K562 (cell line): ENCODE measurements around the gene POLR3A. TPM values are rescaled to one million over a fixed set of nuclear protein-coding genes. Genes with fewer than 3 reads are reported as not detected.

Experiments used
- COPS2 ChIP-seq: fragments of 450-650 bp; conservative IDR thresholded peaks from 2 replicates; pipeline ENCODE4 v1.6.1; 2016; ENCODE audit warnings: mild to moderate bottlenecking, moderate library complexity
- DDX20 ChIP-seq: fragments of 450-650 bp; IDR thresholded peaks from 2 replicates; pipeline ENCODE4 v1.6.1; 2016; ENCODE audit warnings: missing genetic modification characterization, low read depth, mild to moderate bottlenecking, missing compliant biosample characterization, moderate library complexity
- E2F6 ChIP-seq, 2 experiments: IDR thresholded peaks; 2 replicates each; pipeline ENCODE4 v1.6.1; 2011; ENCODE audit warnings: borderline replicate concordance in 1 of 2, control low read depth in 1 of 2, low read depth in 1 of 2, low read length in 1 of 2, mild to moderate bottlenecking in 1 of 2, mixed read lengths in 1 of 2, moderate library complexity in 1 of 2; ENCODE audit not compliant: insufficient read depth in 1 of 2, insufficient read length in 1 of 2, poor library complexity in 1 of 2, severe bottlenecking in 1 of 2; ENCODE audit errors: extremely low read depth in 1 of 2
- ESRRA ChIP-seq: fragments of 450-650 bp; IDR thresholded peaks from 2 replicates; pipeline ENCODE4 v1.6.1; 2014; ENCODE audit warnings: low read depth, mild to moderate bottlenecking, moderate library complexity, borderline replicate concordance
- FOSL1 ChIP-seq: fragments of 200-800 bp; sonication (Bioruptor generic); conservative IDR thresholded peaks from 2 replicates; pipeline ENCODE4 v1.6.1; 2016; ENCODE audit warnings: missing genetic modification characterization, missing compliant biosample characterization
- GTF2E2 ChIP-seq: fragments of 200-800 bp; sonication (Bioruptor generic); IDR thresholded peaks from 2 replicates; pipeline ENCODE4 v1.6.1; 2016; ENCODE audit warnings: missing genetic modification characterization, missing compliant biosample characterization
- HMG20A ChIP-seq: fragments of 450-650 bp; formaldehyde crosslinking; conservative IDR thresholded peaks from 2 replicates; pipeline ENCODE4 v1.4.0; 2020; ENCODE audit warnings: mild to moderate bottlenecking, mixed read lengths
- HMG20B ChIP-seq: fragments of 250-450 bp; sonication (Bioruptor Pico); IDR thresholded peaks from 2 replicates; pipeline ENCODE4 v1.5.0; 2021; ENCODE audit warnings: mild to moderate bottlenecking
- HOMEZ ChIP-seq: fragments of 250-450 bp; sonication (Bioruptor Pico); IDR thresholded peaks from 2 replicates; pipeline ENCODE4 v1.4.0; 2020; ENCODE audit warnings: mild to moderate bottlenecking, moderate library complexity
- KLF1 ChIP-seq: fragments of 450-650 bp; IDR thresholded peaks from 2 replicates; pipeline ENCODE4 v1.6.1; 2016; ENCODE audit warnings: missing genetic modification characterization, missing compliant biosample characterization
- MED1 ChIP-seq: sonication (generic); formaldehyde crosslinking; IDR thresholded peaks from 2 replicates; pipeline ENCODE4 v1.8.1; 2023; ENCODE audit warnings: missing genetic modification reagents, borderline replicate concordance
- NR2C1 ChIP-seq, 2 experiments: fragments of 450-650 bp; IDR thresholded peaks; 2 replicates each; pipeline ENCODE4 v1.6.1; 2017; ENCODE audit warnings: mild to moderate bottlenecking in 2 of 2, antibody characterized with exemption in 1 of 2, inconsistent platforms in 1 of 2, missing compliant biosample characterization in 1 of 2, missing genetic modification characterization in 1 of 2
- POLR2G ChIP-seq: fragments of 200-400 bp; formaldehyde crosslinking; IDR thresholded peaks from 2 replicates; pipeline ENCODE4 v1.6.1; 2017; ENCODE audit warnings: low read depth, mild to moderate bottlenecking, antibody characterized with exemption, low read length, moderate library complexity
- PRMT5 ChIP-seq: sonication (generic); formaldehyde crosslinking; IDR thresholded peaks from 2 replicates; pipeline ENCODE4 v1.5.0; 2020; ENCODE audit warnings: missing genetic modification reagents
- SRF ChIP-seq, 2 experiments: fragments of 250-450, 450-650 bp in 1 of 2; sonication (Bioruptor Pico) in 1 of 2; sonication (generic) in 1 of 2; formaldehyde crosslinking; IDR thresholded peaks; 2 replicates each; pipeline versions ENCODE4 v1.5.0 to v1.5.1; 2020 to 2022; ENCODE audit warnings: mild to moderate bottlenecking in 1 of 2, missing genetic modification reagents in 1 of 2
- TCF7 ChIP-seq: sonication (generic); IDR thresholded peaks from 2 replicates; pipeline ENCODE4 v1.6.1; 2016; ENCODE audit warnings: antibody characterized with exemption, borderline replicate concordance
- XRCC5 ChIP-seq: fragments of 200-400 bp; formaldehyde crosslinking; IDR thresholded peaks from 2 replicates; pipeline ENCODE4 v1.6.1; 2017; ENCODE audit warnings: low read depth, mild to moderate bottlenecking, low read length
- YY1 ChIP-seq, 3 experiments: IDR thresholded peaks; 2 replicates each; pipeline ENCODE4 v1.6.1; 2011; ENCODE audit warnings: low read length in 2 of 3, mild to moderate bottlenecking in 2 of 3, moderate library complexity in 2 of 3, borderline replicate concordance in 1 of 3, control low read depth in 1 of 3, low read depth in 1 of 3; ENCODE audit not compliant: insufficient read depth in 3 of 3, insufficient replicate concordance in 2 of 3, control insufficient read depth in 1 of 3, insufficient read length in 1 of 3; ENCODE audit errors: extremely low read depth in 1 of 3
- ZHX1 ChIP-seq: fragments of 150-350 bp; conservative IDR thresholded peaks from 2 replicates; pipeline ENCODE4 v1.6.1; 2014; ENCODE audit warnings: low read length
- ZNF586 ChIP-seq: fragments of 450-650 bp; formaldehyde crosslinking; conservative IDR thresholded peaks from 2 replicates; pipeline ENCODE4 v1.4.0; 2020; ENCODE audit warnings: mild to moderate bottlenecking, moderate library complexity
- polyA plus RNA-seq, 8 experiments: library from polyadenylated mRNA; depleted of rRNA in 4 of 8; stranded (reverse) in 5 of 8; unstranded in 3 of 8; fragments of >200 nt; fragmentation: Nextera tagmentation in 2 of 8; fragmentation: Illumina TruSeq in 1 of 8; extraction: Ambion mirVana in 2 of 8; extraction: Trizol in 1 of 8; gene quantifications; 2 replicates each; pipeline versions ENCODE4 v1.2.1 to v1.2.3, GENCODE V29; 2011 to 2014; ENCODE audit warnings: inconsistent platforms in 1 of 8, missing spikeins in 1 of 8
- total RNA-seq, 7 experiments: library from RNA; depleted of rRNA in 6 of 7; stranded (reverse); fragments of >200 nt in 6 of 7; fragmentation: Illumina TruSeq in 2 of 7; extraction: Trizol in 2 of 7; gene quantifications; 2 replicates each; pipeline versions ENCODE4 v1.2.1 to v1.2.3, GENCODE V29; 2011 to 2021; ENCODE audit warnings: low replicate concordance in 1 of 7

The POLR3A gene
- total and polyA plus RNA-seq, 9 of the 15 experiments (the other 6 are each of a cell fraction or from before 2014, with no cell fraction given) = 14.9 to 37.0 (median 26.7) TPM

GRCh38 chr10:77925795-77926565 lies 103.3 kb downstream of the POLR3A start (continued):
- TF ChIP-seq HOMEZ (CRISPR knock-in tag) (no peak), KLF1 (tag) (no peak), COPS2 (no peak), XRCC5 (no peak), HMG20A (CRISPR knock-in tag) (no peak), DDX20 (tag) (no peak), NR2C1 (IDR thresholded peaks at IDR 0.05) (no peak), NR2C1 (tag; IDR thresholded peaks at IDR 0.05) (no peak), FOSL1 (tag) (no peak; the same call in 1 of the 2 replicates), ESRRA (no peak), PRMT5 (CRISPR knock-in tag) (0 out of 2 replicates have a peak, but pooled peaks have one; percentile 69), POLR2G (peak; percentile 81; the same call in 1 of the 2 replicates), YY1 (IDR thresholded peaks at IDR 0.05; ENCODE audit: borderline replicate concordance in 1 of 3, control insufficient read depth in 1 of 3, extremely low read depth in 1 of 3, insufficient read depth in 3 of 3, insufficient read length in 1 of 3, insufficient replicate concordance in 2 of 3, low read depth in 1 of 3, low read length in 2 of 3) (no peak), E2F6 (IDR thresholded peaks at IDR 0.05; ENCODE audit: borderline replicate concordance in 1 of 2, extremely low read depth in 1 of 2, insufficient read depth in 1 of 2, insufficient read length in 1 of 2, low read depth in 1 of 2, low read length in 1 of 2, poor library complexity in 1 of 2, severe bottlenecking in 1 of 2) (peak in 1 of 2 experiments; percentile 69), ZHX1 (no peak), MED1 (CRISPR knock-in tag) (no peak), GTF2E2 (tag) (no peak), HMG20B (CRISPR knock-in tag) (no peak), ZNF586 (CRISPR knock-in tag) (no peak), TCF7 (no peak), SRF (CRISPR knock-in tag; IDR thresholded peaks at IDR 0.05) (no peak)
